ENCODE measurements around the gene PRR9.
A peak's percentile ranks its signal among the peaks of the same experiment; 100 is the strongest.

Gene PRR9

DNA sequence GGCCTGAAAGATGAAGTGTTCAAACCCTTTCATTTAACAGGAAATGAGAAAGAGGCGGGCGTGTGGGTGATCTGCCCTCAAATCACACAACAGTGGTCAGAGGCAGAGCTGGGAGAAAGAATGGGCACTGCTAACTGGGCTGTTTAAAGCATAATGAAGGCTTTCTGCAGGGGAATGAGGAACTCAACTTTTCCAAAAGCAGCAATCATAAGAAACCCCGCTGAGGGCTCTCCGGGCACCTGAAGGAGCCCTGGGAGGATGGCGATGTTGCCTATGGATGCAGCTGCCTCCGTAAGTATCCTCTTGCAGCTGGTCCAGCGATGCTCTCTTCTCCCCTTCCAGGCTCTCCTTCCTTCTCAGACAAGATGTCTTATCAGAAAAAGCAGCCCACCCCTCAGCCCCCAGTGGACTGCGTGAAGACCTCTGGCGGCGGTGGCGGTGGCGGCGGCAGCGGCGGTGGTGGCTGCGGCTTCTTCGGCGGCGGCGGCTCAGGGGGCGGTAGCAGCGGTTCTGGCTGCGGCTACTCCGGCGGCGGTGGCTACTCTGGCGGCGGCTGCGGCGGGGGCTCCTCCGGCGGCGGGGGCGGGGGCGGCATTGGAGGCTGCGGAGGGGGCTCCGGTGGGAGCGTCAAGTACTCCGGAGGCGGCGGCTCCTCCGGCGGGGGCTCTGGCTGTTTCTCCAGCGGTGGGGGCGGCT lies 43.3 kb downstream of the PRR9 start (continued):
- TF ChIP-seq ZNF747 (tag by site-specific recombination; IDR thresholded peaks at IDR 0.05) (no peak), ZNF473 (tag by site-specific recombination; IDR thresholded peaks at IDR 0.05) (no peak)
- TF ChIP-seq, protein P1, sequence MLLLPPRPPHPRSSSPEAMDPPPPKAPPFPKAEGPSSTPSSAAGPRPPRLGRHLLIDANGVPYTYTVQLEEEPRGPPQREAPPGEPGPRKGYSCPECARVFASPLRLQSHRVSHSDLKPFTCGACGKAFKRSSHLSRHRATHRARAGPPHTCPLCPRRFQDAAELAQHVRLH (tag by site-specific recombination; IDR thresholded peaks at IDR 0.05) = no peak
- TF ChIP-seq, protein P2, sequence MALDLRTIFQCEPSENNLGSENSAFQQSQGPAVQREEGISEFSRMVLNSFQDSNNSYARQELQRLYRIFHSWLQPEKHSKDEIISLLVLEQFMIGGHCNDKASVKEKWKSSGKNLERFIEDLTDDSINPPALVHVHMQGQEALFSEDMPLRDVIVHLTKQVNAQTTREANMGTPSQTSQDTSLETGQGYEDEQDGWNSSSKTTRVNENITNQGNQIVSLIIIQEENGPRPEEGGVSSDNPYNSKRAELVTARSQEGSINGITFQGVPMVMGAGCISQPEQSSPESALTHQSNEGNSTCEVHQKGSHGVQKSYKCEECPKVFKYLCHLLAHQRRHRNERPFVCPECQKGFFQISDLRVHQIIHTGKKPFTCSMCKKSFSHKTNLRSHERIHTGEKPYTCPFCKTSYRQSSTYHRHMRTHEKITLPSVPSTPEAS (tag by site-specific recombination; IDR thresholded peaks at IDR 0.05) = no peak

DNA sequence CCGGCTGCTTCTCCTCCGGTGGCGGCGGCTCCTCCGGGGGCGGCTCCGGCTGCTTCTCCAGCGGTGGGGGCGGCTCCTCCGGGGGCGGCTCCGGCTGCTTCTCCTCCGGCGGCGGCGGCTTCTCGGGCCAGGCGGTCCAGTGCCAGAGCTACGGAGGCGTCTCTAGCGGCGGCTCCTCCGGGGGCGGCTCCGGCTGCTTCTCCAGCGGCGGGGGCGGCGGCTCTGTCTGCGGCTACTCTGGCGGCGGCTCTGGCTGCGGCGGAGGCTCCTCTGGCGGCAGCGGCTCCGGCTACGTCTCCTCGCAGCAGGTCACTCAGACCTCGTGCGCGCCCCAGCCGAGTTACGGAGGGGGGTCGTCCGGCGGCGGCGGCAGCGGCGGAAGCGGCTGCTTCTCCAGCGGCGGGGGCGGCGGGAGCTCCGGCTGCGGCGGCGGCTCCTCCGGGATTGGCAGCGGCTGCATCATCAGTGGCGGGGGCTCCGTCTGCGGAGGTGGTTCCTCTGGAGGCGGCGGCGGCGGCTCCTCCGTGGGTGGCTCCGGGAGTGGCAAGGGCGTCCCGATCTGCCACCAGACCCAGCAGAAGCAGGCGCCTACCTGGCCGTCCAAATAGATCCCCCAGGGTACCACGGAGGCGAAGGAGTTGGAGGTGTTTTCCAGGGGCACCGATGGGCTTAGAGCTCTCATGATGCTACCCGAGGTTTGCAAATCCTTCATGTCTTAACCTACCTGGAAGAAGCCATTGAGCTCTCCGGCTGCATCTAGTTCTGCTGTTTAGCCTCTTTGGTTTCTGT lies 44.1 kb downstream of the PRR9 start:
- ChIA-PET CTCF (interaction anchor here (0.7 to 2.1 kb wide), 2 partner anchors 16 to 17 kb away, joined by 3 to 6 read pairs; no protein-coding TSS in a partner anchor), POLR2A (no interaction called here)
- H3K4me1 ChIP-seq (ENCODE audit: control insufficient read depth, insufficient read depth, low read length) = no peaks in the 10 kb centered on the region
- no peaks in the 10 kb centered on the region for H3K9me3 ChIP-seq (ENCODE audit: control insufficient read depth, insufficient read depth, low read depth, low read length)
- peak overlapping the region; percentile 46 for H3K4me3 ChIP-seq (ENCODE audit: low read depth, low read length)
- no peak overlapping the region; the same call in 1 of the 2 replicates for H3K27ac ChIP-seq (ENCODE audit: extremely low read depth, low read depth, low read length)
- no peaks in the 10 kb centered on the region for H3K36me3 ChIP-seq (ENCODE audit: control insufficient read depth in 2 of 2, insufficient read depth in 1 of 2, low read length in 2 of 2)
- TF ChIP-seq, protein P3, sequence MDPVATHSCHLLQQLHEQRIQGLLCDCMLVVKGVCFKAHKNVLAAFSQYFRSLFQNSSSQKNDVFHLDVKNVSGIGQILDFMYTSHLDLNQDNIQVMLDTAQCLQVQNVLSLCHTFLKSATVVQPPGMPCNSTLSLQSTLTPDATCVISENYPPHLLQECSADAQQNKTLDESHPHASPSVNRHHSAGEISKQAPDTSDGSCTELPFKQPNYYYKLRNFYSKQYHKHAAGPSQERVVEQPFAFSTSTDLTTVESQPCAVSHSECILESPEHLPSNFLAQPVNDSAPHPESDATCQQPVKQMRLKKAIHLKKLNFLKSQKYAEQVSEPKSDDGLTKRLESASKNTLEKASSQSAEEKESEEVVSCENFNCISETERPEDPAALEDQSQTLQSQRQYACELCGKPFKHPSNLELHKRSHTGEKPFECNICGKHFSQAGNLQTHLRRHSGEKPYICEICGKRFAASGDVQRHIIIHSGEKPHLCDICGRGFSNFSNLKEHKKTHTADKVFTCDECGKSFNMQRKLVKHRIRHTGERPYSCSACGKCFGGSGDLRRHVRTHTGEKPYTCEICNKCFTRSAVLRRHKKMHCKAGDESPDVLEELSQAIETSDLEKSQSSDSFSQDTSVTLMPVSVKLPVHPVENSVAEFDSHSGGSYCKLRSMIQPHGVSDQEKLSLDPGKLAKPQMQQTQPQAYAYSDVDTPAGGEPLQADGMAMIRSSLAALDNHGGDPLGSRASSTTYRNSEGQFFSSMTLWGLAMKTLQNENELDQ (tag by site-specific recombination; IDR thresholded peaks at IDR 0.05; ENCODE audit: low read depth) = no peak
- TF ChIP-seq ZNF777 (tag by site-specific recombination; IDR thresholded peaks at IDR 0.05; ENCODE audit: borderline replicate concordance) (no peak), ZNF654 (tag by site-specific recombination; IDR thresholded peaks at IDR 0.05; ENCODE audit: low read depth) (no peak), ZNF23 (tag by site-specific recombination; IDR thresholded peaks at IDR 0.05; ENCODE audit: borderline replicate concordance) (no peak), ZNF155 (tag by site-specific recombination; IDR thresholded peaks at IDR 0.05) (no peak), ZFHX2 (tag by site-specific recombination; conservative IDR thresholded peaks at IDR 0.05) (peak; percentile 79), SP7 (tag by site-specific recombination; IDR thresholded peaks at IDR 0.05) (no peak), ZNF140 (tag by site-specific recombination; IDR thresholded peaks at IDR 0.05) (no peak), ZNF600 (tag by site-specific recombination; IDR thresholded peaks at IDR 0.05) (no peak), ZNF302 (tag by site-specific recombination; IDR thresholded peaks at IDR 0.05; ENCODE audit: low read depth) (no peak), ZNF2 (tag by site-specific recombination; IDR thresholded peaks at IDR 0.05) (no peak), ZNF274 (IDR thresholded peaks at IDR 0.05; ENCODE audit: low read length) (no peak), ZNF274 (tag by site-specific recombination; IDR thresholded peaks at IDR 0.05; ENCODE audit: borderline replicate concordance) (no peak), ZNF747 (tag by site-specific recombination; IDR thresholded peaks at IDR 0.05) (no peak), ZNF660 (tag by site-specific recombination; IDR thresholded peaks at IDR 0.05) (0 out of 2 replicates have a peak, but pooled peaks have one; percentile 20), ZNF335 (tag by site-specific recombination; conservative IDR thresholded peaks at IDR 0.05) (peak; percentile 67; the same call in 1 of the 2 replicates), MYNN (tag by site-specific recombination; IDR thresholded peaks at IDR 0.05; ENCODE audit: borderline replicate concordance) (no peak), ZNF112 (tag by site-specific recombination; IDR thresholded peaks at IDR 0.05) (no peak)
- TF ChIP-seq, protein P4, sequence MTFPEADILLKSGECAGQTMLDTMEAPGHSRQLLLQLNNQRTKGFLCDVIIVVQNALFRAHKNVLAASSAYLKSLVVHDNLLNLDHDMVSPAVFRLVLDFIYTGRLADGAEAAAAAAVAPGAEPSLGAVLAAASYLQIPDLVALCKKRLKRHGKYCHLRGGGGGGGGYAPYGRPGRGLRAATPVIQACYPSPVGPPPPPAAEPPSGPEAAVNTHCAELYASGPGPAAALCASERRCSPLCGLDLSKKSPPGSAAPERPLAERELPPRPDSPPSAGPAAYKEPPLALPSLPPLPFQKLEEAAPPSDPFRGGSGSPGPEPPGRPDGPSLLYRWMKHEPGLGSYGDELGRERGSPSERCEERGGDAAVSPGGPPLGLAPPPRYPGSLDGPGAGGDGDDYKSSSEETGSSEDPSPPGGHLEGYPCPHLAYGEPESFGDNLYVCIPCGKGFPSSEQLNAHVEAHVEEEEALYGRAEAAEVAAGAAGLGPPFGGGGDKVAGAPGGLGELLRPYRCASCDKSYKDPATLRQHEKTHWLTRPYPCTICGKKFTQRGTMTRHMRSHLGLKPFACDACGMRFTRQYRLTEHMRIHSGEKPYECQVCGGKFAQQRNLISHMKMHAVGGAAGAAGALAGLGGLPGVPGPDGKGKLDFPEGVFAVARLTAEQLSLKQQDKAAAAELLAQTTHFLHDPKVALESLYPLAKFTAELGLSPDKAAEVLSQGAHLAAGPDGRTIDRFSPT (tag by site-specific recombination; IDR thresholded peaks at IDR 0.05) = no peak
- TF ChIP-seq, protein P5, sequence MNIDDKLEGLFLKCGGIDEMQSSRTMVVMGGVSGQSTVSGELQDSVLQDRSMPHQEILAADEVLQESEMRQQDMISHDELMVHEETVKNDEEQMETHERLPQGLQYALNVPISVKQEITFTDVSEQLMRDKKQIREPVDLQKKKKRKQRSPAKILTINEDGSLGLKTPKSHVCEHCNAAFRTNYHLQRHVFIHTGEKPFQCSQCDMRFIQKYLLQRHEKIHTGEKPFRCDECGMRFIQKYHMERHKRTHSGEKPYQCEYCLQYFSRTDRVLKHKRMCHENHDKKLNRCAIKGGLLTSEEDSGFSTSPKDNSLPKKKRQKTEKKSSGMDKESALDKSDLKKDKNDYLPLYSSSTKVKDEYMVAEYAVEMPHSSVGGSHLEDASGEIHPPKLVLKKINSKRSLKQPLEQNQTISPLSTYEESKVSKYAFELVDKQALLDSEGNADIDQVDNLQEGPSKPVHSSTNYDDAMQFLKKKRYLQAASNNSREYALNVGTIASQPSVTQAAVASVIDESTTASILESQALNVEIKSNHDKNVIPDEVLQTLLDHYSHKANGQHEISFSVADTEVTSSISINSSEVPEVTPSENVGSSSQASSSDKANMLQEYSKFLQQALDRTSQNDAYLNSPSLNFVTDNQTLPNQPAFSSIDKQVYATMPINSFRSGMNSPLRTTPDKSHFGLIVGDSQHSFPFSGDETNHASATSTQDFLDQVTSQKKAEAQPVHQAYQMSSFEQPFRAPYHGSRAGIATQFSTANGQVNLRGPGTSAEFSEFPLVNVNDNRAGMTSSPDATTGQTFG (tag by site-specific recombination; IDR thresholded peaks at IDR 0.05; ENCODE audit: borderline replicate concordance) = no peak
- TF ChIP-seq, protein P6, sequence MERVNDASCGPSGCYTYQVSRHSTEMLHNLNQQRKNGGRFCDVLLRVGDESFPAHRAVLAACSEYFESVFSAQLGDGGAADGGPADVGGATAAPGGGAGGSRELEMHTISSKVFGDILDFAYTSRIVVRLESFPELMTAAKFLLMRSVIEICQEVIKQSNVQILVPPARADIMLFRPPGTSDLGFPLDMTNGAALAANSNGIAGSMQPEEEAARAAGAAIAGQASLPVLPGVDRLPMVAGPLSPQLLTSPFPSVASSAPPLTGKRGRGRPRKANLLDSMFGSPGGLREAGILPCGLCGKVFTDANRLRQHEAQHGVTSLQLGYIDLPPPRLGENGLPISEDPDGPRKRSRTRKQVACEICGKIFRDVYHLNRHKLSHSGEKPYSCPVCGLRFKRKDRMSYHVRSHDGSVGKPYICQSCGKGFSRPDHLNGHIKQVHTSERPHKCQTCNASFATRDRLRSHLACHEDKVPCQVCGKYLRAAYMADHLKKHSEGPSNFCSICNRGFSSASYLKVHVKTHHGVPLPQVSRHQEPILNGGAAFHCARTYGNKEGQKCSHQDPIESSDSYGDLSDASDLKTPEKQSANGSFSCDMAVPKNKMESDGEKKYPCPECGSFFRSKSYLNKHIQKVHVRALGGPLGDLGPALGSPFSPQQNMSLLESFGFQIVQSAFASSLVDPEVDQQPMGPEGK (tag by site-specific recombination; IDR thresholded peaks at IDR 0.05) = no peak

All from HEK293 (cell line).